GM21423 (cell line): ENCODE data around the gene AAMP.
"Not testable (repeated sequence)": the region's sequence is repeated elsewhere in the genome, so short reads cannot be mapped to it uniquely, and the experiment has no call there.

Experiments used
- ATAC-seq: cut with Tn5 transposase; IDR thresholded peaks from one replicate; pipeline ENCODE4 v1.9.1; 2021; ENCODE audit warnings: mild to moderate bottlenecking, moderate library complexity; ENCODE audit not compliant: unreplicated experiment

The AAMP gene

GRCh38 chr2:218275371-218276072 is 5.6 kb upstream of the AAMP start:
- no peak for ATAC-seq

- no peak for ATAC-seq
These were observed 4.6 kb upstream of the AAMP start for GRCh38 chr2:218274586-218274985.

- no peak for ATAC-seq
These were observed 3.9 kb upstream of the AAMP start for GRCh38 chr2:218273908-218274249.

- not testable (repeated sequence) for ATAC-seq
These were observed 3.4 kb upstream of the AAMP start for GRCh38 chr2:218273214-218273907.

GRCh38 chr2:218272531-218273212 is 2.7 kb upstream of the AAMP start:
- ATAC-seq = no peak

GRCh38 chr2:218271865-218272530 is 2.1 kb upstream of the AAMP start:
- ATAC-seq = no peak

- ATAC-seq = no peak
These were observed 1.5 kb upstream of the AAMP start for GRCh38 chr2:218271487-218271797.

GRCh38 chr2:218270721-218271486 is 967 bp upstream of the AAMP start:
- no peak for ATAC-seq

GRCh38 chr2:218267259-218267658 is 2.7 kb downstream of the AAMP start:
- ATAC-seq = no peak

GRCh38 chr2:218266316-218266979 is 3.5 kb downstream of the AAMP start:
- ATAC-seq = no peak

- ATAC-seq = no peak
These were observed 4.3 kb downstream of the AAMP start for GRCh38 chr2:218265626-218266025.

- ATAC-seq = no peak
These were observed 5.0 kb downstream of the AAMP start for GRCh38 chr2:218264773-218265561.

GRCh38 chr2:218263817-218264641 is 5.9 kb downstream of the AAMP start:
- no peak for ATAC-seq

- ATAC-seq = no peak
These were observed 7.0 kb downstream of the AAMP start for GRCh38 chr2:218262631-218263586.

GRCh38 chr2:218262237-218262600 is 7.7 kb downstream of the AAMP start:
- no peak for ATAC-seq

GRCh38 chr2:218261423-218262236 is 8.3 kb downstream of the AAMP start:
- no peak for ATAC-seq
